ENCODE measurements around the gene DOC2B. TPM values are rescaled to one million over a fixed set of nuclear protein-coding genes. Genes with fewer than 3 reads are reported as not detected.

DOC2B gene
- total and polyA plus RNA-seq, 9 of the 15 experiments (the other 6 are each of a cell fraction or from before 2014, with no cell fraction given): 0.02 TPM; not detected in 8

- under 1% methylated on average over 15 of the region's 16 CpGs for WGBS (ENCODE audit: insufficient coverage, low coverage, missing lambda C conversion rate)
- intact Hi-C loops (cut with micrococcal nuclease) (no loop called here), in situ Hi-C loops (cut with MboI) (no loop called here)
- H3K79me2 ChIP-seq (ENCODE audit: control insufficient read depth, insufficient read depth, low read length): no peaks in the 10 kb centered on the region
- H3K4me2 ChIP-seq (ENCODE audit: insufficient read depth, low read length): no peak overlapping the region
- H2AFZ ChIP-seq (ENCODE audit: low read depth, low read length): no peak overlapping the region
- ATAC-seq: no peak
- H3K36me3 ChIP-seq (ENCODE audit: control insufficient read depth, insufficient read depth, low read length): no peaks in the 10 kb centered on the region
- no peak overlapping the region for H3K27ac ChIP-seq (ENCODE audit: extremely low read depth, low read depth, low read length)
- peaks cover 0 to 25% of the 10 kb centered on the region in 2 experiments; a peak in 2 of 5 replicates for H3K27me3 ChIP-seq (ENCODE audit: control insufficient read depth in 2 of 2, insufficient read depth in 2 of 2, low read length in 2 of 2)
- no peak for FAIRE-seq
- no peaks in the 10 kb centered on the region for H3K4me1 ChIP-seq (replicated peaks in 1 of 2; ENCODE audit: control insufficient read depth in 2 of 2, insufficient read depth in 2 of 2, low read length in 2 of 2)
- no peak overlapping the region for H3K9ac ChIP-seq (ENCODE audit: insufficient read depth in 1 of 2, low read depth in 2 of 2, low read length in 2 of 2)
- no peaks in the 10 kb centered on the region for H3K9me3 ChIP-seq (replicated peaks; ENCODE audit: control insufficient read depth, insufficient read depth, low read depth, low read length)
- H4K20me1 ChIP-seq (replicated peaks; ENCODE audit: control insufficient read depth, insufficient read depth, low read length): no peaks in the 10 kb centered on the region
- ChIA-PET CTCF (ENCODE audit: low intra/inter-chr PET ratio) (no interaction called here), POLR2A (no interaction called here)
- no TSS peak for BruUV-seq (replicated peaks)
- H3K4me3 ChIP-seq: no peak overlapping the region
- no peak for DNase-seq (ENCODE audit: extremely low read depth in 1 of 4, low spot score in 3 of 4)
- H3K9me1 ChIP-seq (ENCODE audit: control insufficient read depth, insufficient read depth, low read length): no peaks in the 10 kb centered on the region
- TF ChIP-seq PATZ1 (CRISPR knock-in tag; IDR thresholded peaks at IDR 0.05; ENCODE audit: borderline replicate concordance) (no peak), ELK3 (CRISPR knock-in tag; IDR thresholded peaks at IDR 0.05) (no peak), ZNF224 (CRISPR knock-in tag; IDR thresholded peaks at IDR 0.05) (no peak), HCFC1 (IDR thresholded peaks at IDR 0.05; ENCODE audit: low read depth, low read length) (no peak), KLF1 (tag; IDR thresholded peaks at IDR 0.05) (no peak), FOXK2 (conservative IDR thresholded peaks at IDR 0.05 in 1 of 2, IDR thresholded peaks at IDR 0.05 in 1 of 2; ENCODE audit: low read depth in 2 of 2) (no peak), ZNF518B (CRISPR knock-in tag; IDR thresholded peaks at IDR 0.05) (no peak), TAF7 (tag; IDR thresholded peaks at IDR 0.05) (no peak), FOS (IDR thresholded peaks at IDR 0.05; ENCODE audit: extremely low read depth, insufficient read length) (no peak), ZNF75A (CRISPR knock-in tag; IDR thresholded peaks at IDR 0.05) (no peak), CAMTA2 (CRISPR knock-in tag; conservative IDR thresholded peaks at IDR 0.05) (no peak), RBM14 (IDR thresholded peaks at IDR 0.05; ENCODE audit: borderline replicate concordance, insufficient read depth, low read depth, low read length) (no peak), TFAP4 (CRISPR knock-in tag; IDR thresholded peaks at IDR 0.05; ENCODE audit: borderline replicate concordance) (no peak), CSDE1 (IDR thresholded peaks at IDR 0.05) (no peak)
Measured at GRCh38 chr17:194828-195602, 13.6 kb upstream of the DOC2B start.
